Kidney (tissue), 14 donors: ENCODE results near the gene TMEM167A. TPM values are rescaled to one million over a fixed set of nuclear protein-coding genes. Genes with fewer than 3 reads are reported as not detected.

Experiments
- DNase-seq, 5 donors: peaks; one replicate each; pipeline ENCODE4 v3.0.0-alpha.2; 2013 to 2020
- FAIRE-seq: peaks from 2 replicates; lab custom pipeline; 2012; peaks lifted over from hg19 to GRCh38; lab: Jason Lieb, UNC
- H3K27ac ChIP-seq, 2 donors: one replicate each; pipeline ENCODE4 v1.7.0; 2013; ENCODE audit warnings: low read depth in 2 of 2, low read length in 2 of 2, inconsistent platforms in 1 of 2
- H3K27me3 ChIP-seq: one replicate; pipeline ENCODE4 v1.7.1; 2013; ENCODE audit warnings: low read length, inconsistent platforms; ENCODE audit not compliant: control insufficient read depth, insufficient read depth
- H3K36me3 ChIP-seq, 3 donors: one replicate each; pipeline versions ENCODE4 v1.7.0 to v1.7.1; 2013; ENCODE audit warnings: low read length in 3 of 3, control low read depth in 1 of 3, inconsistent platforms in 1 of 3; ENCODE audit not compliant: insufficient read depth in 3 of 3, control insufficient read depth in 2 of 3
- H3K4me1 ChIP-seq, 3 donors: one replicate each; pipeline versions ENCODE4 v1.7.0 to v1.7.1; 2013; ENCODE audit warnings: low read length in 3 of 3, inconsistent platforms in 1 of 3, low read depth in 1 of 3; ENCODE audit not compliant: control insufficient read depth in 2 of 3, insufficient read depth in 2 of 3
- H3K4me3 ChIP-seq, 3 donors: one replicate each; pipeline versions ENCODE4 v1.7.0 to v1.8.1; 2013; ENCODE audit warnings: low read length in 3 of 3, control low read depth in 1 of 3, inconsistent platforms in 1 of 3
- H3K9ac ChIP-seq, 3 donors: one replicate each; pipeline versions ENCODE4 v1.7.0 to v1.7.1; 2013; ENCODE audit warnings: low read length in 3 of 3, control low read depth in 1 of 3, inconsistent platforms in 1 of 3
- H3K9me3 ChIP-seq, 3 donors: one replicate each; pipeline versions ENCODE4 v1.7.0 to v1.7.1; 2013; ENCODE audit warnings: low read length in 3 of 3, control low read depth in 1 of 3, inconsistent platforms in 1 of 3; ENCODE audit not compliant: control insufficient read depth in 2 of 3, insufficient read depth in 1 of 3
- CTCF ChIP-seq: IDR thresholded peaks from 3 replicates; pipeline ENCODE4 v1.5.1; 2012; ENCODE audit warnings: mild to moderate bottlenecking, moderate library complexity, borderline replicate concordance; ENCODE audit not compliant: insufficient read depth; ENCODE audit errors: extremely low read depth
- intact Hi-C: fragments of 100-400 bp; cut with DNase I; formaldehyde crosslinking; loops from one replicate; pipeline ENCODE4 v1.11.1; 2022
- polyA plus RNA-seq: library from polyadenylated mRNA; stranded (reverse); fragments of 350-450 nt; fragmentation: Illumina TruSeq; extraction: RNeasy Lipid Tissue Mini Kit (QIAGEN cat#74804); gene quantifications from one replicate; pipeline ENCODE4 v1.2.3, GENCODE V29; 2014; ENCODE audit warnings: low read depth, low replicate concordance; ENCODE audit not compliant: insufficient read depth
- total RNA-seq: library from RNA; stranded (reverse); fragmentation: NEBNext Ultra II Directional; extraction: Animal tissue kit (Norgen Biotek cat#: 25700); gene quantifications from one replicate; pipeline ENCODE4 v1.2.1, GENCODE V29; 2021
- donor health status: control.
- donor health status: control.
- donor health status: control.
- donor health status: control.
- donor health status: control.
- donor health status: DM: yes; HTN: yes; CAD: no.
- donor health status: Normal renal cell carcinoma (clear cell type).

The TMEM167A gene
- total and polyA plus RNA-seq, 2 donors from 2014 or later: 55.3 to 82.0 TPM

- no peak for DNase-seq
- no peak overlapping the region for H3K4me3 ChIP-seq
- no peaks in the 10 kb centered on the region for H3K36me3 ChIP-seq
- no peak overlapping the region for H3K9ac ChIP-seq
- H3K9me3 ChIP-seq: no peaks in the 10 kb centered on the region
- H3K27ac ChIP-seq: no peak overlapping the region
- no peak for FAIRE-seq
- no peak for TF ChIP-seq CTCF
- intact Hi-C loops: no loop called here
- H3K4me1 ChIP-seq: no peaks in the 10 kb centered on the region
- no peaks in the 10 kb centered on the region for H3K27me3 ChIP-seq
These were observed 32.2 kb upstream of the TMEM167A start for GRCh38 chr5:83109380-83109779.

- no peak for DNase-seq
- no peaks in the 10 kb centered on the region for H3K36me3 ChIP-seq
- H3K4me1 ChIP-seq: no peaks in the 10 kb centered on the region
- H3K4me3 ChIP-seq: no peak overlapping the region
- FAIRE-seq: no peak
- TF ChIP-seq CTCF: no peak
- intact Hi-C loops: no loop called here
- no peaks in the 10 kb centered on the region for H3K9me3 ChIP-seq
- no peaks in the 10 kb centered on the region for H3K27me3 ChIP-seq
- H3K27ac ChIP-seq: no peak overlapping the region
- H3K9ac ChIP-seq: no peak overlapping the region
These were observed 30.7 kb upstream of the TMEM167A start for GRCh38 chr5:83107692-83108420.

- Histone ChIP-seq H3K27ac (no peak overlapping the region), H3K4me1 (no peaks in the 10 kb centered on the region), H3K4me3 (no peak overlapping the region), H3K9ac (no peak overlapping the region), H3K27me3 (no peaks in the 10 kb centered on the region), H3K9me3 (no peaks in the 10 kb centered on the region), H3K36me3 (no peaks in the 10 kb centered on the region)
- FAIRE-seq: no peak
- no peak for DNase-seq
- intact Hi-C loops: no loop called here
- TF ChIP-seq CTCF: no peak
These were observed 26.8 kb upstream of the TMEM167A start for GRCh38 chr5:83104021-83104420.
